ENCODE results near the gene VLDLR.

VLDLR gene

GRCh38 chr9:2686911-2687310 is 65.3 kb downstream of the VLDLR start:
- no peak for DNase-seq (ENCODE audit: low read depth)
- TF ChIP-seq, protein P1, sequence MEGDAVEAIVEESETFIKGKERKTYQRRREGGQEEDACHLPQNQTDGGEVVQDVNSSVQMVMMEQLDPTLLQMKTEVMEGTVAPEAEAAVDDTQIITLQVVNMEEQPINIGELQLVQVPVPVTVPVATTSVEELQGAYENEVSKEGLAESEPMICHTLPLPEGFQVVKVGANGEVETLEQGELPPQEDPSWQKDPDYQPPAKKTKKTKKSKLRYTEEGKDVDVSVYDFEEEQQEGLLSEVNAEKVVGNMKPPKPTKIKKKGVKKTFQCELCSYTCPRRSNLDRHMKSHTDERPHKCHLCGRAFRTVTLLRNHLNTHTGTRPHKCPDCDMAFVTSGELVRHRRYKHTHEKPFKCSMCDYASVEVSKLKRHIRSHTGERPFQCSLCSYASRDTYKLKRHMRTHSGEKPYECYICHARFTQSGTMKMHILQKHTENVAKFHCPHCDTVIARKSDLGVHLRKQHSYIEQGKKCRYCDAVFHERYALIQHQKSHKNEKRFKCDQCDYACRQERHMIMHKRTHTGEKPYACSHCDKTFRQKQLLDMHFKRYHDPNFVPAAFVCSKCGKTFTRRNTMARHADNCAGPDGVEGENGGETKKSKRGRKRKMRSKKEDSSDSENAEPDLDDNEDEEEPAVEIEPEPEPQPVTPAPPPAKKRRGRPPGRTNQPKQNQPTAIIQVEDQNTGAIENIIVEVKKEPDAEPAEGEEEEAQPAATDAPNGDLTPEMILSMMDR (IDR thresholded peaks at IDR 0.05; ENCODE audit: low read depth, low read length, missing control alignments), result no peak
- no peak overlapping the region for H3K4me3 ChIP-seq (ENCODE audit: low read depth, low read length)

- no peak overlapping the region for H3K4me3 ChIP-seq (ENCODE audit: low read depth, low read length)
- no peak for DNase-seq (ENCODE audit: low read depth)
- TF ChIP-seq, protein P1 (IDR thresholded peaks at IDR 0.05; ENCODE audit: low read depth, low read length, missing control alignments), result no peak
Observed at GRCh38 chr9:2688636-2689035, 67.0 kb downstream of the VLDLR start.

DNA sequence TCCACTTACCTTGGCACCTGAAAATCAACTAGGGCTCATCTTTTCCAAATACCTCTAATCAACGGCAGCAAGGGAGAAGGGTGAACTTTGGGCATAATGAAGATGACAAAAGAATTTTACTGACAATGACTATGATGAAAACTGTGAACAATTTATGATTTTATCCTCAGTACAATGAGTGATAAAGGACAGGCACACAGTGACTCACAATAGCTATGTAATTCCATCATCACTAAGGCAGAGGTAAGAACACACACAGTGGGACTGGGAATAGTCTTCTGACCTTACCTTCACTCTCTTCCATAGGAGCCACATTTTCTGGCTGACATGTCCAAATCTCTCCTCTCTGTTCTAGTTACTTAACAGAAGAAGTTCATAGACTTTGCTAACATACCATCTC is 69.6 kb downstream of the VLDLR start:
- TF ChIP-seq, protein P1 (IDR thresholded peaks at IDR 0.05; ENCODE audit: low read depth, low read length, missing control alignments), result no peak
- no peak overlapping the region for H3K4me3 ChIP-seq (ENCODE audit: low read depth, low read length)
- no peak for DNase-seq (ENCODE audit: low read depth)

GRCh38 chr9:2691626-2692025 is 70.0 kb downstream of the VLDLR start:
- TF ChIP-seq, protein P1 (IDR thresholded peaks at IDR 0.05; ENCODE audit: low read depth, low read length, missing control alignments), result no peak
- H3K4me3 ChIP-seq (ENCODE audit: low read depth, low read length), result no peak overlapping the region
- DNase-seq (ENCODE audit: low read depth), result no peak

GRCh38 chr9:2693056-2693455 is 71.5 kb downstream of the VLDLR start:
- TF ChIP-seq, protein P1 (IDR thresholded peaks at IDR 0.05; ENCODE audit: low read depth, low read length, missing control alignments), result no peak
- H3K4me3 ChIP-seq (ENCODE audit: low read depth, low read length), result no peak overlapping the region
- DNase-seq (ENCODE audit: low read depth), result no peak

DNA sequence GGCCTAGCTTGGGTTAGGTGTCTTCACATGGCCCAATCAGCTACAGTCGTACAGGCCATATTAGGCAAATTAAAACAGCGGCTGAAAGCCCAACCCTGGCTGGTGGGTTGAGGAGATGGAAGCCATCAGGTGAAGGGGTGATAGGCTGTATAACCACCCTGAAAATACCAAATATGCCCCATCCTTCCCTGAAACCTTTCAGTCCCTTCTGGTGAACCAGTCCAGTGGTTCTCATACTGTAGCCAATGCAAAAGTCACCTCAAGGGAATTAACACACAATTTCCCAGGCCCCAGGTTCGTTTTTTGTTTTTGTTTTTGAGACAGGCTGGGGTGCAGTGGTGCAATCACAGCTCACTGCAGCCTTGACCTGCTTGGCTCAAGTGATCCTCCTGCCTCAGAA is 75.9 kb downstream of the VLDLR start:
- TF ChIP-seq, protein P1 (IDR thresholded peaks at IDR 0.05; ENCODE audit: low read depth, low read length, missing control alignments), result no peak
- no peak overlapping the region for H3K4me3 ChIP-seq (ENCODE audit: low read depth, low read length)
- no peak for DNase-seq (ENCODE audit: low read depth)

DNA sequence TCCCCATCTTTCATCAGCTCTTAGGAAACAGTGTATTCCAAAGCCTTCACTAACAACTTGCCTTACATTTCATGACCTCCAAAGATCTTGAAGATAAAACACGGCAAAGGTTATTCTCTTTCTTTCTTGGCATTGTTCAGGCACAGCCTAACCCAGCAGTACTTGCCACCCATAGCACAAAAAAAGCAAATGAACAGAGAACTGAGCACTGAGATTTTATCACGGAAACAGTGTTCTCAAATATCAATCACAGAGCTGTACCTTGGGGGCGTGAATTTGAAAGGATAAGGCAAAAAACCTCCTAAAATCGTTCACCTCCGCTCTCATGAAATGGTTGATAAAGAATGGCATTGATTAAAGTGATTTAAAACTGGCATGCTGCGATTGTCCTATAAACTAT is 78.8 kb downstream of the VLDLR start:
- no peak for DNase-seq (ENCODE audit: low read depth)
- H3K4me3 ChIP-seq (ENCODE audit: low read depth, low read length), result no peak overlapping the region
- TF ChIP-seq, protein P1 (IDR thresholded peaks at IDR 0.05; ENCODE audit: low read depth, low read length, missing control alignments), result no peak

Data from GM12864 (cell line).